K562 (cell line): ENCODE measurements around the gene SYVN1. TPM values are rescaled to one million over a fixed set of nuclear protein-coding genes. Genes with fewer than 3 reads are reported as not detected.

Experiments used
- BCL6 ChIP-seq: fragments of 250-450 bp; sonication (Bioruptor Pico); IDR thresholded peaks from 2 replicates; pipeline ENCODE4 v1.4.0; 2020
- STAT6 ChIP-seq: sonication (generic); formaldehyde crosslinking; IDR thresholded peaks from 2 replicates; pipeline ENCODE4 v1.8.1; 2023; ENCODE audit warnings: mild to moderate bottlenecking, missing genetic modification reagents
- ZNF395 ChIP-seq: fragments of 200-800 bp; sonication (Bioruptor generic); IDR thresholded peaks from 2 replicates; pipeline ENCODE4 v1.6.1; 2017; ENCODE audit warnings: missing genetic modification characterization, missing compliant biosample characterization
- ZNF408 ChIP-seq: fragments of 250-450 bp; sonication (Bioruptor Pico); IDR thresholded peaks from 2 replicates; pipeline ENCODE4 v1.4.0; 2020; ENCODE audit warnings: low read depth, mild to moderate bottlenecking, moderate library complexity
- polyA plus RNA-seq, 8 experiments: library from polyadenylated mRNA; depleted of rRNA in 4 of 8; stranded (reverse) in 5 of 8; unstranded in 3 of 8; fragments of >200 nt; fragmentation: Nextera tagmentation in 2 of 8; fragmentation: Illumina TruSeq in 1 of 8; extraction: Ambion mirVana in 2 of 8; extraction: Trizol in 1 of 8; gene quantifications; 2 replicates each; pipeline versions ENCODE4 v1.2.1 to v1.2.3, GENCODE V29; 2011 to 2014; ENCODE audit warnings: inconsistent platforms in 1 of 8, missing spikeins in 1 of 8
- total RNA-seq, 7 experiments: library from RNA; depleted of rRNA in 6 of 7; stranded (reverse); fragments of >200 nt in 6 of 7; fragmentation: Illumina TruSeq in 2 of 7; extraction: Trizol in 2 of 7; gene quantifications; 2 replicates each; pipeline versions ENCODE4 v1.2.1 to v1.2.3, GENCODE V29; 2011 to 2021; ENCODE audit warnings: low replicate concordance in 1 of 7

Gene SYVN1
- total and polyA plus RNA-seq, 9 of the 15 experiments (the other 6 are each of a cell fraction or from before 2014, with no cell fraction given) = 0.41 to 47.4 (median 9.9) TPM

- peak; percentile 40; the same call in 1 of the 2 replicates for TF ChIP-seq STAT6
- no peak for TF ChIP-seq ZNF408
- TF ChIP-seq ZNF395 (CRISPR knock-in tag) = 0 out of 2 replicates have a peak, but pooled peaks have one; percentile 32
- no peak for TF ChIP-seq BCL6 (CRISPR knock-in tag)
Observed at GRCh38 chr11:65111159-65111743, 23.1 kb downstream of the SYVN1 start (continued).
